Neutrophil (primary cell): Measurements from ENCODE around the gene DIP2C.
"Not testable (repeated sequence)": the region's sequence is repeated elsewhere in the genome, so short reads cannot be mapped to it uniquely, and the experiment has no call there.

Experiments
- H3K27ac ChIP-seq: fragments of 200-600 bp; sonication (generic); 2 replicates; pipeline ENCODE4 v1.5.1; 2016; ENCODE audit warnings: mild to moderate bottlenecking, moderate library complexity
- H3K27me3 ChIP-seq: fragments of 200-600 bp; sonication (generic); 2 replicates; pipeline ENCODE4 v1.6.0; 2016; ENCODE audit warnings: mild to moderate bottlenecking
- H3K36me3 ChIP-seq: fragments of 200-600 bp; sonication (generic); 2 replicates; pipeline ENCODE4 v1.5.1; 2017
- H3K4me1 ChIP-seq, 2 experiments: fragments of 200-600 bp in 1 of 2; sonication (generic) in 1 of 2; 1 replicate in 1 of 2; 2 replicates in 1 of 2; pipeline versions ENCODE4 v1.5.1 to v1.6.1; 2013 to 2016; ENCODE audit warnings: low read depth in 1 of 2, low read length in 1 of 2, mild to moderate bottlenecking in 1 of 2, moderate library complexity in 1 of 2; ENCODE audit not compliant: control insufficient read depth in 1 of 2, insufficient read depth in 1 of 2
- H3K4me3 ChIP-seq, 2 experiments: fragments of 200-600 bp in 1 of 2; sonication (generic) in 1 of 2; 1 replicate in 1 of 2; 2 replicates in 1 of 2; pipeline ENCODE4 v1.5.1; 2013 to 2016; ENCODE audit warnings: low read depth in 1 of 2, low read length in 1 of 2, mild to moderate bottlenecking in 1 of 2, moderate library complexity in 1 of 2
- H3K9me3 ChIP-seq: fragments of 200-600 bp; sonication (generic); 2 replicates; pipeline ENCODE4 v1.5.1; 2016
- CTCF ChIP-seq: fragments of 200-600 bp; sonication (generic); IDR thresholded peaks from 2 replicates; pipeline ENCODE4 v1.5.1; 2016; ENCODE audit warnings: antibody characterized with exemption

Gene DIP2C

GRCh38 chr10:636769-637168 is 52.7 kb downstream of the DIP2C start:
- no peak overlapping the region for H3K27ac ChIP-seq
- no peaks in the 10 kb centered on the region for H3K36me3 ChIP-seq
- no peaks in the 10 kb centered on the region for H3K4me1 ChIP-seq
- H3K9me3 ChIP-seq, result no peaks in the 10 kb centered on the region
- peaks cover 47% of the 10 kb centered on the region for H3K27me3 ChIP-seq
- H3K4me3 ChIP-seq, result no peak overlapping the region
- no peak for TF ChIP-seq CTCF

- H3K4me1 ChIP-seq, result no peaks in the 10 kb centered on the region
- H3K9me3 ChIP-seq, result no peaks in the 10 kb centered on the region
- no peak overlapping the region for H3K27ac ChIP-seq
- peaks cover 48% of the 10 kb centered on the region for H3K27me3 ChIP-seq
- no peak for TF ChIP-seq CTCF
- H3K4me3 ChIP-seq, result no peak overlapping the region
- no peaks in the 10 kb centered on the region for H3K36me3 ChIP-seq
These were observed 53.3 kb downstream of the DIP2C start for GRCh38 chr10:636016-636730.

GRCh38 chr10:635088-635861 is 54.2 kb downstream of the DIP2C start:
- H3K27ac ChIP-seq, result no peak overlapping the region
- no peaks in the 10 kb centered on the region for H3K4me1 ChIP-seq
- TF ChIP-seq CTCF, result no peak
- H3K9me3 ChIP-seq, result no peaks in the 10 kb centered on the region
- peaks cover 57% of the 10 kb centered on the region for H3K27me3 ChIP-seq
- H3K36me3 ChIP-seq, result no peaks in the 10 kb centered on the region
- H3K4me3 ChIP-seq, result no peak overlapping the region

GRCh38 chr10:634256-634655 is 55.2 kb downstream of the DIP2C start:
- H3K4me3 ChIP-seq, result no peak overlapping the region
- no peak for TF ChIP-seq CTCF
- no peaks in the 10 kb centered on the region for H3K4me1 ChIP-seq
- H3K27ac ChIP-seq, result no peak overlapping the region
- H3K36me3 ChIP-seq, result no peaks in the 10 kb centered on the region
- H3K27me3 ChIP-seq, result peaks cover 67% of the 10 kb centered on the region
- no peaks in the 10 kb centered on the region for H3K9me3 ChIP-seq

GRCh38 chr10:633279-634245 is 55.9 kb downstream of the DIP2C start:
- no peak for TF ChIP-seq CTCF
- no peaks in the 10 kb centered on the region for H3K4me1 ChIP-seq

GRCh38 chr10:632807-633177 is 56.7 kb downstream of the DIP2C start:
- peaks cover 71% of the 10 kb centered on the region for H3K27me3 ChIP-seq
- not testable (repeated sequence) for H3K4me1 ChIP-seq, H3K27ac ChIP-seq

More at GRCh38 chr10:633279-634245, 55.9 kb downstream of the DIP2C start:
- Histone ChIP-seq H3K4me3 (no peak overlapping the region), H3K27me3 (peaks cover 73% of the 10 kb centered on the region), H3K27ac (no peak overlapping the region), H3K36me3 (no peaks in the 10 kb centered on the region), H3K9me3 (no peaks in the 10 kb centered on the region)

GRCh38 chr10:632155-632806 is 57.2 kb downstream of the DIP2C start:
- peaks cover 70% of the 10 kb centered on the region for H3K27me3 ChIP-seq
- H3K27ac ChIP-seq, H3K4me1 ChIP-seq, H3K9me3 ChIP-seq, H3K36me3 ChIP-seq, H3K4me3 ChIP-seq: not testable (repeated sequence)

More at GRCh38 chr10:632807-633177, 56.7 kb downstream of the DIP2C start:
- H3K9me3 ChIP-seq, H3K36me3 ChIP-seq, H3K4me3 ChIP-seq: not testable (repeated sequence)
